ENCODE data around the gene SLC7A6OS.
"Not testable (repeated sequence)": the region's sequence is repeated elsewhere in the genome, so short reads cannot be mapped to it uniquely, and the experiment has no call there.

SLC7A6OS gene

GRCh38 chr16:68297908-68298307 lies 12.8 kb downstream of the SLC7A6OS start:
- no peak for DNase-seq

- no peak for DNase-seq
Measured at GRCh38 chr16:68296693-68297092, 14.1 kb downstream of the SLC7A6OS start.

GRCh38 chr16:68296291-68296690 lies 14.5 kb downstream of the SLC7A6OS start:
- DNase-seq, result no peak

- DNase-seq, result no peak
Measured at GRCh38 chr16:68292425-68292824, 18.3 kb downstream of the SLC7A6OS start.

- no peak for DNase-seq
Measured at GRCh38 chr16:68291227-68291626, 19.5 kb downstream of the SLC7A6OS start.

- no peak for DNase-seq
Measured at GRCh38 chr16:68290450-68290849, 20.3 kb downstream of the SLC7A6OS start.

- no peak for DNase-seq
Measured at GRCh38 chr16:68289621-68290329, 21.0 kb downstream of the SLC7A6OS start.

- no peak for DNase-seq
Measured at GRCh38 chr16:68289202-68289601, 21.5 kb downstream of the SLC7A6OS start.

- not testable (repeated sequence) for DNase-seq
Measured at GRCh38 chr16:68288796-68289195, 21.9 kb downstream of the SLC7A6OS start.

GRCh38 chr16:68288252-68288650 lies 22.5 kb downstream of the SLC7A6OS start:
- no peak for DNase-seq

- no peak for DNase-seq
Measured at GRCh38 chr16:68287276-68288251, 23.2 kb downstream of the SLC7A6OS start.

GRCh38 chr16:68286153-68287074 lies 24.3 kb downstream of the SLC7A6OS start:
- no peak for DNase-seq

GRCh38 chr16:68285683-68286082 lies 25.1 kb downstream of the SLC7A6OS start:
- no peak for DNase-seq

- no peak for DNase-seq
Measured at GRCh38 chr16:68284847-68285246, 25.9 kb downstream of the SLC7A6OS start.

GRCh38 chr16:68283801-68284598 lies 26.7 kb downstream of the SLC7A6OS start:
- no peak for DNase-seq

- no peak for DNase-seq
Measured at GRCh38 chr16:68283346-68283745, 27.4 kb downstream of the SLC7A6OS start.

GRCh38 chr16:68282064-68282452 lies 28.7 kb downstream of the SLC7A6OS start:
- no peak for DNase-seq

GRCh38 chr16:68281368-68282063 lies 29.2 kb downstream of the SLC7A6OS start:
- no peak for DNase-seq

GRCh38 chr16:68279726-68280558 lies 30.8 kb downstream of the SLC7A6OS start:
- no peak for DNase-seq

GRCh38 chr16:68276223-68276622 lies 34.5 kb downstream of the SLC7A6OS start:
- no peak for DNase-seq

Measured in midbrain (tissue), 1 donor.